Right atrium auricular region (tissue), 2 donors: ENCODE measurements around the gene CTPS2. TPM values are rescaled to one million over a fixed set of nuclear protein-coding genes. Genes with fewer than 3 reads are reported as not detected.

Experiments
- DNase-seq: peaks from one replicate; pipeline ENCODE4 v3.0.0-alpha.2; 2019; ENCODE audit warnings: low spot score
- H3K27ac ChIP-seq, 2 donors: fragments of 200-600 bp; sonication (generic); 1 replicate in 1 of 2; 2 replicates in 1 of 2; pipeline ENCODE4 v1.5.1; 2016 to 2019
- H3K27me3 ChIP-seq, 2 donors: fragments of 200-600 bp; sonication (generic); one replicate each; pipeline versions ENCODE4 v1.5.1 to v1.6.0; 2017 to 2019
- H3K36me3 ChIP-seq: fragments of 200-600 bp; sonication (generic); one replicate; pipeline ENCODE4 v1.5.1; 2016
- H3K4me1 ChIP-seq, 2 donors: fragments of 200-600 bp; sonication (generic); one replicate each; pipeline versions ENCODE4 v1.5.1 to v1.6.0; 2017 to 2019
- H3K4me3 ChIP-seq, 2 donors: fragments of 200-600 bp; sonication (generic); 1 replicate in 1 of 2; 2 replicates in 1 of 2; pipeline ENCODE4 v1.5.1; 2017 to 2019; ENCODE audit warnings: mild to moderate bottlenecking in 1 of 2, moderate library complexity in 1 of 2
- H3K9me3 ChIP-seq, 2 donors: fragments of 200-600 bp; sonication (generic); one replicate each; pipeline ENCODE4 v1.5.1; 2019
- total RNA-seq, 2 donors: library from RNA; depleted of rRNA; stranded (reverse); fragments of >200 nt; gene quantifications; one replicate each; pipeline ENCODE4 v1.1.0, GENCODE V29; 2016
- TF ChIP-seq, protein P1 (sequence below), 2 donors: fragments of 200-600 bp; sonication (generic); IDR thresholded peaks; one replicate each; pipeline ENCODE4 v1.5.1; 2019; ENCODE audit warnings: antibody characterized with exemption in 2 of 2

CTPS2 gene
- total RNA-seq, 2 donors from 2014 or later: 4.4 to 4.8 TPM

DNA sequence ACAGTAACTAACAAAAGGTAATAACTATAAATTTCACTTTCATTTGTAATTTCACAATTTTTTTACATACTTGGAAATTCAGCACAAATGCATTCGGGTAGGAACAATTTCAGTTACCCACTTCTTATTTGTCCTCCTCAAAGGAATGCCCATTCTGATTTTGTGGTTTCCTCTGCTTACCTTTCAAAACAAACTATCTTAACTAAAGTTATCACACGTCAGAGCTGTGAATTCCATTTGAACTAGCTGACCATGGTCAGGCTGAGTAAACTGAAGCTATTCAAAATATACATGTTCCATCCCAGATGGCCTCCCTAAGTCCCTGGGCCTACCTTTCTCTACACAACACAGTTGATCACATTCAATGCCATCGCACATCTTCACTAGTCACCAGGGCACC lies 4.5 kb downstream of the CTPS2 start:
- H3K27me3 ChIP-seq: peaks cover 0 to 6% of the 10 kb centered on the region in 2 donors
- H3K9me3 ChIP-seq: no peaks in the 10 kb centered on the region
- TF ChIP-seq, protein P1, sequence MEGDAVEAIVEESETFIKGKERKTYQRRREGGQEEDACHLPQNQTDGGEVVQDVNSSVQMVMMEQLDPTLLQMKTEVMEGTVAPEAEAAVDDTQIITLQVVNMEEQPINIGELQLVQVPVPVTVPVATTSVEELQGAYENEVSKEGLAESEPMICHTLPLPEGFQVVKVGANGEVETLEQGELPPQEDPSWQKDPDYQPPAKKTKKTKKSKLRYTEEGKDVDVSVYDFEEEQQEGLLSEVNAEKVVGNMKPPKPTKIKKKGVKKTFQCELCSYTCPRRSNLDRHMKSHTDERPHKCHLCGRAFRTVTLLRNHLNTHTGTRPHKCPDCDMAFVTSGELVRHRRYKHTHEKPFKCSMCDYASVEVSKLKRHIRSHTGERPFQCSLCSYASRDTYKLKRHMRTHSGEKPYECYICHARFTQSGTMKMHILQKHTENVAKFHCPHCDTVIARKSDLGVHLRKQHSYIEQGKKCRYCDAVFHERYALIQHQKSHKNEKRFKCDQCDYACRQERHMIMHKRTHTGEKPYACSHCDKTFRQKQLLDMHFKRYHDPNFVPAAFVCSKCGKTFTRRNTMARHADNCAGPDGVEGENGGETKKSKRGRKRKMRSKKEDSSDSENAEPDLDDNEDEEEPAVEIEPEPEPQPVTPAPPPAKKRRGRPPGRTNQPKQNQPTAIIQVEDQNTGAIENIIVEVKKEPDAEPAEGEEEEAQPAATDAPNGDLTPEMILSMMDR (IDR thresholded peaks at IDR 0.05): no peak
- H3K4me3 ChIP-seq: no peak overlapping the region
- H3K36me3 ChIP-seq: no peaks in the 10 kb centered on the region
- no peak for DNase-seq
- no peak overlapping the region for H3K27ac ChIP-seq
- H3K4me1 ChIP-seq: peaks cover 0 to 7% of the 10 kb centered on the region in 2 donors

DNA sequence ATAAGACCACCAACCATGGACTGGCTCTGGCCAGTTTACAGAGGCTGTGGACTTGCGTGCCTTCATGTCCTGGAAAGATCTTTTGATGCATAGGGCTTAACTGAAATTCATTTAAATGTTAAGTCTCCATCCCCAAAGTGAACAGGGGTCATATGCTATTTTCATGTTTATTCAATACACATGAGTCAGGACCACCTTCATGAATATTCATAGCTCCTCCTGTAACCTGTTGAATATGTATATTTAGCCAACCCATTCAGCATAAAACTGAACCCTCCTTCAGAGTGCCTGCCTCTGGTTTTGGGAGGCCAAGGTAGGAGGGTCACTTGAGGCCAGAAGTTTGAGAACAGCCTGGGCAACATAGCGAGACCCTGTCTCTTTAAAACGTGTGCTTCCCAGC lies 7.1 kb downstream of the CTPS2 start:
- no peaks in the 10 kb centered on the region for H3K27me3 ChIP-seq

DNA sequence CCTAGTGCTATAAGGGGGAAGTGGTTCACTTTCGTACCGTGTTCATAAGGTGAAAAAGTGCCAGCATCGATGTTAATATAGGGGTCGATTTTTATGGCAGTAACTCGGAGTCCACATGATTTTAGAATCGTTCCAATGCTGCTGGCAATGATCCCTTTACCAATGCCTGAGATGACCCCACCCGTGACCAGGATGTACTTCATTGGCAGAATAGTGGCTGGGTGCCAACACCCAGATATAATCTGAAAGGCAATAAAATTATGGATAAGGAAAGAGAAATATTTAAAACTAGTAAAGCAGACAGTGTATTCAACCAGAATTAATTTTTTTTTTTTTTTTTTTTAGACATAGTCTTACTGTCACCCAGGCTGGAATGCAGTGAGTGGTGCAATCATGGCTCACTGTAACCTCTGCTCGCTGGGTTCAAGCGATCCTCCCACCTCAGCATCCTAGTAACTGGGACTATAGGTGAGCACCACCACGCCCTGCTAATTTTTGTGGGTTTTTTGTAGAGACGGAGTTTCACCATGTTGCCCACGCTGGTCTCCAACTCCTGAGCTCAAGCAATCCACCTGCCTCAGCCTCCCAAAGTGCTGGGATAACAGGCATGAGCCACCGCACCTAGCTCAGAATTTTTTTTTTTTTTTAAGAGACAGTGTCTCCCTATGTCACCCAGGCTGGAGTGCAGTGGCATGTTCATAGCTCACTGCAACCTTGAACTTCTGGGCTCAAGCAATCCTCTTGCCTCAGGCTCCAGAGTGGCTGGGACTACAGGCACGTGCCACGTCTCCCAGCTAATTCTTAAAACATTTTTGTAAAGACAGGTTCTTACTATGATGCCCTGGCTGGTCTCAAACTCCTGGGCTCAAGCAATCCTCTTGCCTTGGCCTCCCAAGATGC lies 9.5 kb downstream of the CTPS2 start:
- H3K27ac ChIP-seq: no peak overlapping the region
- H3K36me3 ChIP-seq: no peaks in the 10 kb centered on the region
- H3K9me3 ChIP-seq: no peaks in the 10 kb centered on the region
- no peaks in the 10 kb centered on the region for H3K27me3 ChIP-seq
- no peak overlapping the region for H3K4me3 ChIP-seq
- TF ChIP-seq, protein P1 (IDR thresholded peaks at IDR 0.05): no peak
- no peak for DNase-seq
- H3K4me1 ChIP-seq: no peaks in the 10 kb centered on the region

More for the DNA sequence above, 7.1 kb downstream of the CTPS2 start:
- no peak overlapping the region for H3K27ac ChIP-seq
- DNase-seq: no peak
- H3K9me3 ChIP-seq: no peaks in the 10 kb centered on the region
- no peaks in the 10 kb centered on the region for H3K36me3 ChIP-seq
- H3K4me3 ChIP-seq: no peak overlapping the region
- TF ChIP-seq, protein P1 (IDR thresholded peaks at IDR 0.05): no peak
- no peaks in the 10 kb centered on the region for H3K4me1 ChIP-seq

DNA sequence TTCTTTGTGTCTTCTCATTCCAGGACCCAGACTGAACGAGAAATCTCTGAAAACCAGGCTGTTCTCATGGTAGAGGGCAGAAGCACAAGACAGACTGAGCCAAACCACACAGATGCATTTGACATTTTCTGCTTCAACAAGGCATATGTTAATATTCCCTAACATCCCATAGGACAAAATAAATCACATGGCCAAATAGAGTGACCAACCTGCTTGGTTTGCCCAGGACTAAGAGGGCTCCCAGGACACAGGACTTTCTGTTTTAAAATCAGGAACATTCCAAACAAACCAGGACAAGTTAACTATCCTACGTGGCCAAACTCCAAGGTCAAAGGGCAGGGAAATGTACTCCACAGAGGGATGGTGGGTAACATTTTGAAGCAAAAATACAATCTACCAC lies 11.7 kb downstream of the CTPS2 start:
- TF ChIP-seq, protein P1 (IDR thresholded peaks at IDR 0.05): no peak
- Histone ChIP-seq H3K27me3 (no peaks in the 10 kb centered on the region), H3K4me3 (no peak overlapping the region), H3K4me1 (no peaks in the 10 kb centered on the region), H3K9me3 (no peaks in the 10 kb centered on the region), H3K27ac (no peak overlapping the region), H3K36me3 (no peaks in the 10 kb centered on the region)
- no peak for DNase-seq

DNA sequence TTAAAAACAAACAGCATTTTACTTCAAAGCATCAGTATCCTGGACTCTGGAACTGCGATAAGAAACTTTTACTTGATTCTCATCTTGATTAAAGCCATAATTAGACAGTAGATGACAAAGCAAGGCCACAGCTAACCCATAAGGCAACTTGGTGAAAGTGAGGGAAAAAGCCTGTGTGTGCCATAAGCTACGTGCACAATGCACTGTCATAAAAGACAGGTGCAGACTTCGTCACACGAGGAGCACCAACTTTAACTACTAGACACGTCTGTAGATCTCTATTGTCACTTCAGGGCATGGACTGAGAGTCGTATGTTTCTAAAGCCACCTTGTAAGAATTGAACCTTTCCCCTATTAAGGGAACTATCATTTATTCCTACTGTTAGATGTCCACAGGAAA lies 13.1 kb downstream of the CTPS2 start:
- no peaks in the 10 kb centered on the region for H3K4me1 ChIP-seq
- no peak for DNase-seq
- no peaks in the 10 kb centered on the region for H3K36me3 ChIP-seq
- no peak overlapping the region for H3K27ac ChIP-seq
- H3K9me3 ChIP-seq: no peaks in the 10 kb centered on the region
- no peak overlapping the region for H3K4me3 ChIP-seq
- TF ChIP-seq, protein P1 (IDR thresholded peaks at IDR 0.05): no peak
- H3K27me3 ChIP-seq: no peaks in the 10 kb centered on the region
